WTC11 (cell line): Measurements from ENCODE around the gene CCDC87. TPM values are rescaled to one million over a fixed set of nuclear protein-coding genes. Genes with fewer than 3 reads are reported as not detected.

Source experiments
- ATAC-seq: fragments of 200-7000 bp; cut with Tn5 transposase; 2 replicates; pipeline ENCODE4 v1.10.0; 2021; ENCODE audit warnings: mild to moderate bottlenecking, moderate library complexity
- CTCF ChIA-PET: fragments of 300-600 bp; sonication (Branson Sonifier 250); formaldehyde crosslinking; loops from one replicate; lab custom pipeline; 2021; ENCODE audit warnings: antibody characterized with exemption; lab: Charles Lee
- POLR2A ChIA-PET: fragments of 350-600 bp; sonication (Branson Sonifier 250); formaldehyde crosslinking; loops from one replicate; lab custom pipeline; 2021; ENCODE audit warnings: antibody characterized with exemption; lab: Charles Lee
- DNase-seq: peaks from one replicate; pipeline ENCODE4 v3.0.0; 2021; ENCODE audit warnings: low spot score
- H3K27ac Mint-ChIP-seq: 2 replicates; pipeline ENCODE4 v1.8.0; 2021; ENCODE audit warnings: mixed read lengths
- H3K27me3 Mint-ChIP-seq: 2 replicates; pipeline ENCODE4 v1.8.0; 2021; ENCODE audit warnings: low read depth, mild to moderate bottlenecking, moderate library complexity, mixed read lengths
- H3K36me3 Mint-ChIP-seq: 2 replicates; pipeline ENCODE4 v1.8.0; 2021; ENCODE audit warnings: mixed read lengths
- H3K4me1 Mint-ChIP-seq: 2 replicates; pipeline ENCODE4 v1.8.0; 2022; ENCODE audit warnings: mixed read lengths
- H3K4me3 Mint-ChIP-seq: 2 replicates; pipeline ENCODE4 v1.8.0; 2021; ENCODE audit warnings: mild to moderate bottlenecking, moderate library complexity, mixed read lengths
- H3K9me3 Mint-ChIP-seq: 2 replicates; pipeline ENCODE4 v1.8.0; 2021; ENCODE audit warnings: mixed read lengths
- ATF1 ChIP-seq: sonication (generic); formaldehyde crosslinking; IDR thresholded peaks from 2 replicates; pipeline ENCODE4 v1.8.1; 2023; ENCODE audit warnings: mild to moderate bottlenecking, moderate library complexity, missing genetic modification reagents
- CBFB ChIP-seq: sonication (generic); formaldehyde crosslinking; IDR thresholded peaks from 2 replicates; pipeline ENCODE4 v1.8.1; 2022; ENCODE audit warnings: mild to moderate bottlenecking, low read depth, missing genetic modification reagents
- CDX4 ChIP-seq: fragments of 250-450 bp; sonication (Bioruptor Pico); IDR thresholded peaks from 2 replicates; pipeline ENCODE4 v1.9.0; 2021; ENCODE audit warnings: moderate library complexity, mild to moderate bottlenecking, inconsistent platforms, borderline replicate concordance
- FOXP1 ChIP-seq: sonication (generic); formaldehyde crosslinking; IDR thresholded peaks from 2 replicates; pipeline ENCODE4 v1.8.0; 2022; ENCODE audit warnings: missing genetic modification reagents, mild to moderate bottlenecking, moderate library complexity, borderline replicate concordance
- RORB ChIP-seq: fragments of 250-450 bp; sonication (Bioruptor Pico); IDR thresholded peaks from 2 replicates; pipeline ENCODE4 v1.9.0; 2021; ENCODE audit warnings: mild to moderate bottlenecking
- TEAD4 ChIP-seq: sonication (generic); formaldehyde crosslinking; IDR thresholded peaks from 2 replicates; pipeline ENCODE4 v1.8.0; 2022; ENCODE audit warnings: mild to moderate bottlenecking, missing genetic modification reagents
- ZBTB21 ChIP-seq: sonication (generic); formaldehyde crosslinking; IDR thresholded peaks from 2 replicates; pipeline ENCODE4 v1.8.1; 2023; ENCODE audit warnings: mild to moderate bottlenecking, missing genetic modification reagents, borderline replicate concordance
- ZNF263 ChIP-seq: sonication (generic); formaldehyde crosslinking; IDR thresholded peaks from 2 replicates; pipeline ENCODE4 v1.8.1; 2022; ENCODE audit warnings: low read depth, mild to moderate bottlenecking, moderate library complexity, missing genetic modification reagents
- ZNF396 ChIP-seq: fragments of 250-450 bp; sonication (Bioruptor Pico); IDR thresholded peaks from 2 replicates; pipeline ENCODE4 v1.8.0; 2021; ENCODE audit warnings: mild to moderate bottlenecking, moderate library complexity, borderline replicate concordance
- total RNA-seq: library from RNA; stranded (reverse); gene quantifications from 3 replicates; pipeline ENCODE4 v1.2.3, GENCODE V29; 2021
- TF ChIP-seq, protein P1 (sequence below): sonication (generic); formaldehyde crosslinking; conservative IDR thresholded peaks from 2 replicates; pipeline ENCODE4 v1.8.1; 2022; ENCODE audit warnings: mild to moderate bottlenecking, missing genetic modification reagents
- TF ChIP-seq, protein P2 (sequence below): fragments of 200-600 bp; IDR thresholded peaks from 2 replicates; pipeline ENCODE4 v1.8.0; 2022; ENCODE audit warnings: antibody characterized with exemption
- TF ChIP-seq, protein P3 (sequence below): sonication (generic); formaldehyde crosslinking; IDR thresholded peaks from 2 replicates; pipeline ENCODE4 v1.8.0; 2022; ENCODE audit warnings: missing genetic modification reagents
- TF ChIP-seq, protein P4 (sequence below): sonication (generic); formaldehyde crosslinking; IDR thresholded peaks from 2 replicates; pipeline ENCODE4 v1.8.1; 2023; ENCODE audit warnings: mild to moderate bottlenecking, missing genetic modification reagents
- TF ChIP-seq, protein P5 (sequence below): fragments of 250-450 bp; sonication (Bioruptor Pico); IDR thresholded peaks from 2 replicates; pipeline ENCODE4 v1.9.0; 2021; ENCODE audit warnings: mild to moderate bottlenecking

Gene CCDC87
- total RNA-seq, 1 experiment from 2014 or later: 0.85 TPM

- no peak for TF ChIP-seq FOXP1
- no peak for TF ChIP-seq ATF1 (CRISPR knock-in tag)
- TF ChIP-seq, protein P1, sequence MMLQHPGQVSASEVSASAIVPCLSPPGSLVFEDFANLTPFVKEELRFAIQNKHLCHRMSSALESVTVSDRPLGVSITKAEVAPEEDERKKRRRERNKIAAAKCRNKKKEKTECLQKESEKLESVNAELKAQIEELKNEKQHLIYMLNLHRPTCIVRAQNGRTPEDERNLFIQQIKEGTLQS (CRISPR knock-in tag): no peak
- no peak for TF ChIP-seq ZNF396 (CRISPR knock-in tag)
Measured at GRCh38 chr11:66562907-66563583, 29.8 kb downstream of the CCDC87 start (continued).

GRCh38 chr11:66562275-66562674 is 30.6 kb downstream of the CCDC87 start:
- Mint-ChIP-seq H3K27me3 (peaks cover 9% of the 10 kb centered on the region), H3K9me3 (no peaks in the 10 kb centered on the region), H3K36me3 (peaks cover 22% of the 10 kb centered on the region), H3K27ac (no peak overlapping the region), H3K4me1 (no peaks in the 10 kb centered on the region), H3K4me3 (no peak overlapping the region)
- POLR2A ChIA-PET: interaction anchor here (1.9 kb wide), 1 partner anchor 16 kb away, joined by 6 read pairs; the partner anchor contains the start of gene ACTN3
- ATAC-seq: no peak
- CTCF ChIA-PET: interaction anchor here (1.0 to 1.8 kb wide), 4 partner anchors 30 to 290 kb away, joined by 3 to 5 read pairs (median 4); partner anchors contain the start of genes CCDC87 and RBM4B
- no peak for TF ChIP-seq RORB (CRISPR knock-in tag)
- no peak for DNase-seq

DNA sequence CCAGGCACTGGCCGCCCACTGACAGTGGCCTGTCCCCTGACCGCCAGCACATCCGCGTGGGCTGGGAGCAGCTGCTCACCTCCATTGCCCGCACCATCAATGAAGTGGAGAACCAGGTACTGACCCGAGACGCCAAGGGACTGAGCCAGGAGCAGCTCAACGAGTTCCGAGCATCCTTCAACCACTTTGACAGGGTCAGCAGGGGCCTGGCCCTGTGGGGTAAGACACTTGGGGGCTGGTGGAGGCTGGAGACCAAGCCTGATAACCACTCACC is 31.0 kb downstream of the CCDC87 start:
- Mint-ChIP-seq H3K4me3 (no peak overlapping the region), H3K36me3 (peaks cover 24% of the 10 kb centered on the region), H3K9me3 (no peaks in the 10 kb centered on the region), H3K27me3 (peaks cover 6% of the 10 kb centered on the region), H3K27ac (no peak overlapping the region), H3K4me1 (no peaks in the 10 kb centered on the region)
- ATAC-seq: no peak
- no peak for DNase-seq
- TF ChIP-seq, protein P2, sequence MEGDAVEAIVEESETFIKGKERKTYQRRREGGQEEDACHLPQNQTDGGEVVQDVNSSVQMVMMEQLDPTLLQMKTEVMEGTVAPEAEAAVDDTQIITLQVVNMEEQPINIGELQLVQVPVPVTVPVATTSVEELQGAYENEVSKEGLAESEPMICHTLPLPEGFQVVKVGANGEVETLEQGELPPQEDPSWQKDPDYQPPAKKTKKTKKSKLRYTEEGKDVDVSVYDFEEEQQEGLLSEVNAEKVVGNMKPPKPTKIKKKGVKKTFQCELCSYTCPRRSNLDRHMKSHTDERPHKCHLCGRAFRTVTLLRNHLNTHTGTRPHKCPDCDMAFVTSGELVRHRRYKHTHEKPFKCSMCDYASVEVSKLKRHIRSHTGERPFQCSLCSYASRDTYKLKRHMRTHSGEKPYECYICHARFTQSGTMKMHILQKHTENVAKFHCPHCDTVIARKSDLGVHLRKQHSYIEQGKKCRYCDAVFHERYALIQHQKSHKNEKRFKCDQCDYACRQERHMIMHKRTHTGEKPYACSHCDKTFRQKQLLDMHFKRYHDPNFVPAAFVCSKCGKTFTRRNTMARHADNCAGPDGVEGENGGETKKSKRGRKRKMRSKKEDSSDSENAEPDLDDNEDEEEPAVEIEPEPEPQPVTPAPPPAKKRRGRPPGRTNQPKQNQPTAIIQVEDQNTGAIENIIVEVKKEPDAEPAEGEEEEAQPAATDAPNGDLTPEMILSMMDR: no peak
- no peak for TF ChIP-seq TEAD4 (CRISPR knock-in tag)
- ChIA-PET POLR2A (no interaction called here), CTCF (interaction anchor here (1.0 to 1.3 kb wide), 3 partner anchors 31 to 290 kb away, joined by 3 to 4 read pairs (median 3); partner anchors contain the start of genes CCDC87 and RBM4B)

DNA sequence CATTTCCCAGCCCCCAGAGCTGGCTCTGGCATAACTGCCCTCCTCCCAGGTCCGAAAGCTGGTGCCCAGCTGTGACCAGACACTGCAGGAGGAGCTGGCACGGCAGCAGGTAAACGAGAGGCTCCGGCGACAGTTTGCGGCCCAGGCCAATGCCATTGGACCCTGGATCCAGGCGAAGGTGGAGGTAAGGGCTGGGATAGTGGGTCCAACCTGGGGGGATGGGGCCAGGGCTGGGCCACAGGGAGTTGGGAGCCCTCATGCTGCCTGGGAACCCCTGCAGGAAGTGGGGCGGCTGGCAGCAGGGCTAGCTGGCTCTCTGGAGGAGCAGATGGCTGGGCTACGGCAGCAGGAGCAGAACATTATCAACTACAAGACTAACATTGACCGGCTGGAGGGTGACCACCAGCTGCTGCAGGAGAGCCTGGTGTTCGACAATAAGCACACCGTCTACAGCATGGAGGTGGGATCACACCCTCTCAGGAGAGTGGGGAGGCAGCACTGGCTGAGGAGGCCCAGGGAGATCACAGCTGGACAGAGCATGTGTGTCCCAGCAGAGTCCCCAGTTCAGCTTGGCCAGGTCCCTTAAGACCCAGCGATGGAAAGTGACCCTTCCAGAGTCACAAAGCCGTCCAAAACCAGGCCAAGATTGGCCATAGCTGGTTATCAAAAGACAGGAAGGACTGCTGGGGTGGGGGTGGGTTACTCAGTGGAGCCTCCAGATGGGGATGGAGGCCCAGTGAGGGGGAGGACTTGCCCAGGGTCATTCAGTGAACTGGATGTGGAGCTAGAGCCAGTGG is 31.5 kb downstream of the CCDC87 start:
- peaks cover 25% of the 10 kb centered on the region for H3K36me3 Mint-ChIP-seq
- no peak for ATAC-seq
- no peak overlapping the region for H3K27ac Mint-ChIP-seq
- DNase-seq: no peak
- ChIA-PET CTCF (interaction anchor here (1.0 to 1.3 kb wide), 2 partner anchors 31 to 291 kb away, joined by 3 read pairs; partner anchors contain the start of gene CCDC87), POLR2A (no interaction called here)
- H3K4me3 Mint-ChIP-seq: no peak overlapping the region
- peaks cover 6% of the 10 kb centered on the region for H3K27me3 Mint-ChIP-seq
- H3K9me3 Mint-ChIP-seq: no peaks in the 10 kb centered on the region
- H3K4me1 Mint-ChIP-seq: no peaks in the 10 kb centered on the region
- TF ChIP-seq CBFB (CRISPR knock-in tag): no peak
- TF ChIP-seq, protein P3, sequence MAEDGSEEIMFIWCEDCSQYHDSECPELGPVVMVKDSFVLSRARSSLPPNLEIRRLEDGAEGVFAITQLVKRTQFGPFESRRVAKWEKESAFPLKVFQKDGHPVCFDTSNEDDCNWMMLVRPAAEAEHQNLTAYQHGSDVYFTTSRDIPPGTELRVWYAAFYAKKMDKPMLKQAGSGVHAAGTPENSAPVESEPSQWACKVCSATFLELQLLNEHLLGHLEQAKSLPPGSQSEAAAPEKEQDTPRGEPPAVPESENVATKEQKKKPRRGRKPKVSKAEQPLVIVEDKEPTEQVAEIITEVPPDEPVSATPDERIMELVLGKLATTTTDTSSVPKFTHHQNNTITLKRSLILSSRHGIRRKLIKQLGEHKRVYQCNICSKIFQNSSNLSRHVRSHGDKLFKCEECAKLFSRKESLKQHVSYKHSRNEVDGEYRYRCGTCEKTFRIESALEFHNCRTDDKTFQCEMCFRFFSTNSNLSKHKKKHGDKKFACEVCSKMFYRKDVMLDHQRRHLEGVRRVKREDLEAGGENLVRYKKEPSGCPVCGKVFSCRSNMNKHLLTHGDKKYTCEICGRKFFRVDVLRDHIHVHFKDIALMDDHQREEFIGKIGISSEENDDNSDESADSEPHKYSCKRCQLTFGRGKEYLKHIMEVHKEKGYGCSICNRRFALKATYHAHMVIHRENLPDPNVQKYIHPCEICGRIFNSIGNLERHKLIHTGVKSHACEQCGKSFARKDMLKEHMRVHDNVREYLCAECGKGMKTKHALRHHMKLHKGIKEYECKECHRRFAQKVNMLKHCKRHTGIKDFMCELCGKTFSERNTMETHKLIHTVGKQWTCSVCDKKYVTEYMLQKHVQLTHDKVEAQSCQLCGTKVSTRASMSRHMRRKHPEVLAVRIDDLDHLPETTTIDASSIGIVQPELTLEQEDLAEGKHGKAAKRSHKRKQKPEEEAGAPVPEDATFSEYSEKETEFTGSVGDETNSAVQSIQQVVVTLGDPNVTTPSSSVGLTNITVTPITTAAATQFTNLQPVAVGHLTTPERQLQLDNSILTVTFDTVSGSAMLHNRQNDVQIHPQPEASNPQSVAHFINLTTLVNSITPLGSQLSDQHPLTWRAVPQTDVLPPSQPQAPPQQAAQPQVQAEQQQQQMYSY (CRISPR knock-in tag): no peak
- TF ChIP-seq ZNF263 (CRISPR knock-in tag): no peak
- TF ChIP-seq, protein P4, sequence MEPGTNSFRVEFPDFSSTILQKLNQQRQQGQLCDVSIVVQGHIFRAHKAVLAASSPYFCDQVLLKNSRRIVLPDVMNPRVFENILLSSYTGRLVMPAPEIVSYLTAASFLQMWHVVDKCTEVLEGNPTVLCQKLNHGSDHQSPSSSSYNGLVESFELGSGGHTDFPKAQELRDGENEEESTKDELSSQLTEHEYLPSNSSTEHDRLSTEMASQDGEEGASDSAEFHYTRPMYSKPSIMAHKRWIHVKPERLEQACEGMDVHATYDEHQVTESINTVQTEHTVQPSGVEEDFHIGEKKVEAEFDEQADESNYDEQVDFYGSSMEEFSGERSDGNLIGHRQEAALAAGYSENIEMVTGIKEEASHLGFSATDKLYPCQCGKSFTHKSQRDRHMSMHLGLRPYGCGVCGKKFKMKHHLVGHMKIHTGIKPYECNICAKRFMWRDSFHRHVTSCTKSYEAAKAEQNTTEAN: no peak
- no peak for TF ChIP-seq ZBTB21 (CRISPR knock-in tag)
- TF ChIP-seq, protein P5, sequence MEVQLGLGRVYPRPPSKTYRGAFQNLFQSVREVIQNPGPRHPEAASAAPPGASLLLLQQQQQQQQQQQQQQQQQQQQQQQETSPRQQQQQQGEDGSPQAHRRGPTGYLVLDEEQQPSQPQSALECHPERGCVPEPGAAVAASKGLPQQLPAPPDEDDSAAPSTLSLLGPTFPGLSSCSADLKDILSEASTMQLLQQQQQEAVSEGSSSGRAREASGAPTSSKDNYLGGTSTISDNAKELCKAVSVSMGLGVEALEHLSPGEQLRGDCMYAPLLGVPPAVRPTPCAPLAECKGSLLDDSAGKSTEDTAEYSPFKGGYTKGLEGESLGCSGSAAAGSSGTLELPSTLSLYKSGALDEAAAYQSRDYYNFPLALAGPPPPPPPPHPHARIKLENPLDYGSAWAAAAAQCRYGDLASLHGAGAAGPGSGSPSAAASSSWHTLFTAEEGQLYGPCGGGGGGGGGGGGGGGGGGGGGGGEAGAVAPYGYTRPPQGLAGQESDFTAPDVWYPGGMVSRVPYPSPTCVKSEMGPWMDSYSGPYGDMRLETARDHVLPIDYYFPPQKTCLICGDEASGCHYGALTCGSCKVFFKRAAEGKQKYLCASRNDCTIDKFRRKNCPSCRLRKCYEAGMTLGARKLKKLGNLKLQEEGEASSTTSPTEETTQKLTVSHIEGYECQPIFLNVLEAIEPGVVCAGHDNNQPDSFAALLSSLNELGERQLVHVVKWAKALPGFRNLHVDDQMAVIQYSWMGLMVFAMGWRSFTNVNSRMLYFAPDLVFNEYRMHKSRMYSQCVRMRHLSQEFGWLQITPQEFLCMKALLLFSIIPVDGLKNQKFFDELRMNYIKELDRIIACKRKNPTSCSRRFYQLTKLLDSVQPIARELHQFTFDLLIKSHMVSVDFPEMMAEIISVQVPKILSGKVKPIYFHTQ (CRISPR knock-in tag): no peak
- no peak for TF ChIP-seq CDX4 (CRISPR knock-in tag)
